Stimulated activated CD4-positive, alpha-beta T cell treated with anti-CD3 and anti-CD28 coated beads, Interleukin-12 subunit alpha, Interleukin-12 subunit beta, amount 100 ng/mL, for 4 hours (primary cell): Measurements from ENCODE around the gene SETBP1.
A peak's percentile ranks its signal among the peaks of the same experiment; 100 is the strongest.

Experiments
- DNase-seq: peaks from one replicate; pipeline ENCODE4 v3.0.0-alpha.2; 2020

SETBP1 gene

DNA sequence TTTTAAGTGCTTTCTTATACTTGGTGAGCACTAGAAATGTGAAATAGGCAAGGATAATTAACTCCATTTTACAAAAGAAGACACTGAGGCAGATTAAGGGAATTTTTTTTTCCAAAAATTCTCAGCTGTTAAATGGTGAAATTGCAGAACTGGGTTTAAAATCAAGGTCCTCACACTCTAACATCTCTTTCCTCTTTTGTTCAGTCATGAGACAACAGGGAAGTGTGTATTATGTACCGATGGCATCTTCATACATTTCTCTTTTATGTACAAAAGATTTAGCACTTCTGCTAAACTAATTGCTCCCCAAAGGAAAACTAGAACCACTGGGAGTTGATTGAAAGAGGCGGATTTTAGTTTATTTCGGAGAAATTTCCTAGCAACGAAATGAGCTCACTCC is 203.0 kb downstream of the SETBP1 start:
- no peak for DNase-seq

DNA sequence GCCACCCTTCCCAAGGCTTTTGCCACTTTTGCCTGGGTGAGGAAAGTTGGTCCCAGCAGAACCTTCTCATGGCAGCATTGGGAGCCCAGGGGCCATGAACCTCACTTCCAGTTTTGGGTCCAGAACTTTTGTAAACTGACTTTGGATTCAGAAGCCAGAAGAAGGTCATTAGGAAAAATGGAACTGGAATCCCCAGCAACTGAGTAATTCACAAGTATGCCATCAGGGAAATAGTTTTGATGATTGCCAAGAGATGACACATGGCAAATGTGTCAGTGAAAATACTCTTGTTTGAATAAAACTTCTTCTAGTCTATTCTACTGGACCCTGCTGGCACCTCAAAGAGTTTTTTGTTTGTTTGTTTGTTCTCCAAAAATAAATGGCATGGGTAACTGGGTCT is 203.7 kb downstream of the SETBP1 start:
- no peak for DNase-seq

DNA sequence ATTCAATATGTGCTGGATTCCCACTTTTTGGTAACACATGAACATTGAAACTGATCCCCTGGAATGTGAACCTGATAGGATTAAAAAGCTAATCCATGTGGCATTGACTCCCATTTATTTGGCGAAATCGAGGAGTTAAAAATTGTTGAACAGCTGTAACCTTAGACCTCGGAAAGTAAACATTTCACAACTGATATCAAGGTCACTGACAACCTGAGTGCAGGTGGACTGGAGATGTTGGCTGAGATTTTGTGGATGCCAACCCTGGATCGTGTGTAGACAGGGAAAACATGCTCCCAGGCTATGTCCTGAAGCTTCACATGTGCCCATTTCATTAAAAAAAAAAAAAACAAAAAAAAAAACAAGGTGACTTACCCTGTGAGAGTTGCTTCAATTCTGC is 204.8 kb downstream of the SETBP1 start:
- DNase-seq: no peak

GRCh38 chr18:44887227-44887631 is 206.5 kb downstream of the SETBP1 start:
- peak; percentile 17 for DNase-seq

DNA sequence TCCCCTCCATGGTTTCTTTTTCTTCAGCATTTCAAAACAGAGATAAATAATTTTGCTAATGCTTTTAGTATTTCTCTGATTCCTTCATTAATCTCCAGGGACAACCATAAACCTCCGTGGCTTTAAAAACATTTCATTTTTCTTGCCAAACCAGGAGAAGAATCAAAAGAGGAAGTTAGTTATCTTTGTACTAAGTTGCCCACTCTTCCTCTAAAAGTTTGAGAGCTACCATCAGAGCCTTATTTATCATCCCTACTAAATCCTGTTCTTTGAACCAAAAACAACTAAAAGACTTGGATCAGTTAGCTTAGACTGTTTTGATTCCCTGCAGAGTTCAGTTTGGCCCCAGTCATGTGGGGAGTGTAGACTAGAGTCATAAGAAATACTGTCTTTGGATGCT is 208.4 kb downstream of the SETBP1 start:
- no peak for DNase-seq

DNA sequence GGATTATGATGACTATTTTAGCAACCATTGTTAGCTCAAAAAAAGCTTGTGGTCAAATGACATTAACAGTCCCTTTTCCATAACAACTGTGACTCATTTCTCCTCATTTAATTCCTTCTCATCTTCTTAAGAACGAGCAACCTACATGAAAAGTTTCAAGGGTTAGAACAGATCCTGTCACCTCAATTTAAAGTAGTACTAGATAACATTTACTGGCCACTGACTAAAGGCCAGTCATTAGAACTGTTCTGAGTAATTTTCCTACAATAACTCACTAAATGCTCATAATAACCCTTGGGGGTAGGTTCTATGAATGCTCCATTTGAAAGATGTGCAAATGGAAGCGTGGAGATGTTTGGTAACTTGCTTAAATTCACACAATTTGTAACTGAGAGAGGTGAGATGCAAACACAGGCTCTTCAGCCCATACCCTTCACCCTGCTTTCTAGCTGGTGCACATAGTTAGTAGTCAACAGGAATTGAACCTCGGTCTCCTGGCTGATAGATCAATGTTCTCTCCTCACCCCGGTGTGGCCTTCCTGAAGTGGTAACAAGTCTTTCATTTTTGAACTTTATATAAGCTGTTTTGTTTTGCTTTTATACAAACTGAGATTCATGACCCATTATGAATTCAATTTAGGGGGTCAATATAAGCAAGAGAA is 212.5 kb downstream of the SETBP1 start:
- DNase-seq: no peak

- no peak for DNase-seq
Measured at GRCh38 chr18:44893966-44894365, 213.3 kb downstream of the SETBP1 start.

DNA sequence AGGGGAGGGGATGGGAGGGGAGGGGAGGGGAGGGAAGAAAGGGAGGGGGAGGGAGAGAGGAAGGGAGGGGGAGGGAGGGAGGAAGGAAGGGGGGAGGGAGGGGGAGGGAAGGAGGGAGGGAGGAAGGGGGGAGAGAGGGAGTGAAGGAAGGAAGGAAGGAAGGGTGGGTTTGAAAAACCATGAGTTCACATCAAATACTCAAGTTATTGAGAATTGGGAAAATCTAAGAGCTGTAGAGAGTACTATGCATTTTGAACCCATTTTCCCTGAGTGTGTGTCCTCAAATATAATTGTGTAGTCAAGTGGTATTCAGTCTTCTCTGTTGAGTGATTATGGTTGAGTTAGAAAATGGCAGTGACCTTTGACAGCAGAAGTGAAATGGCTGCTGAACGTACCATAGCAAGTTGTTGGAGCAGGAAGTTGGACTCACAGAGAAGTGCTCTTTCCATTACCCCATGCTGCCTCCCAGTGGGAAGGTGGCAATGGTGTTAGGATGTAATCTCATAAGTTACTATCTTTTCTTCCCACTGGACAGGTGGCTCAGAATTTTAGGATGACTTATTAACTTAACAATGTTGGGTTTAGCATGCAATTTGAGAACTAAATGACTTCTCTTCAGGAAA is 214.6 kb downstream of the SETBP1 start:
- peak; percentile 8 for DNase-seq

DNA sequence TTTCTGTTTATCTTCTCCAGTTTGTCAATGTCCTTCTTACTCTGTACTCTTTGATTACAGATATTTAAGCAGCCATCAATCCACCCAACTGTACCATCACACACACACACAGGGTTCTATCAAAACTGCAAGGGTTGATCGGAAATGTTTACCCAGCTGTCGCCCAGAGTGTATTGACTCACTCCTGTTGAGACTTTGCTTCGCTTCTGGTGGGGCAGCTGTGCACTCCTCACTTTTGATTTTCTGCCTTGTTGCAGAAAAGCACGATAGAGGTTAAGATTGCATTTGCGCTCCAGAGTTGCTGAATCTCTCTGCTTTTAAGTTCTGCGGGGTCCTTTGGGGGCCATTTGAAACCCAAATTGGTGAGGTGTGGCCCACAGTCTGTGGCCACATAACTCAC is 216.2 kb downstream of the SETBP1 start:
- DNase-seq: no peak

DNA sequence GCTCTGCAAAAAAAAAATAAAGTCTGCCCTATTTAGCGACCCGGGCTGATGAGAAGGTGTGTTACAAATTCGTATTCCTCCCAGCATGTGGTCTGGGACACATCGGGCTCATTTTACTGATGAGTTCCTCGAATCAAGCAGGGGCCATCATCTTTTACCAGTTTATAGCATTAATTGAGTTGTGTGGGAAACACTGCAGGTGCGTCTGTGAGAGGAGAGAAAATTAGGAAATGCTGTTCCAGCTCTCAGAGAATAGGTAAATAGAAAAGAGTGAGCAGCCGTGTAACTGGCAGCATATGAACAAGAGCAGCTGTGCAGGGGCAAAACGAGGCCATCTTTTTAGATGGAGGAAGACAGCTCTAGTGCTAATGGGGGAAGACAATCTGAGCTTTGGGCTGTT is 216.7 kb downstream of the SETBP1 start:
- no peak for DNase-seq

DNA sequence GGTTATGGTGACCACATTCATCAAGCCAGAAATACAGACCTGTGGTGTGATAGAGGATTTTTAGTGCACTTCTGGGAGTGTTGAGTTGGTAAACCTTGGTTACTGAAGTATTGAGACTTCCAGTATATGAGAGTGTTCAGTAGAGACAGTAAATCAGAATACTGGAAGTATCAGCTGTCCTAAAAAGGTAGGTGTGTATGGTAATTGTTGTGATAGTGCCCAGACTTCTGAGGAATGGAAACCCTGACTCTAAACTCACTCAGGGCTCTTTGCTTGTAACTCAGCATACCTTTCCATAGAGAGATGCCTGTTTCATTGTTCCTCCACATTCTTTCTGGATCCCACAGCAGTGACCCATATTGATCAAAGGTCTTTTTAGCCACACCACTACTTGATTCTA is 217.1 kb downstream of the SETBP1 start:
- no peak for DNase-seq

GRCh38 chr18:44898498-44898897 is 217.8 kb downstream of the SETBP1 start:
- no peak for DNase-seq

GRCh38 chr18:44899832-44900231 is 219.1 kb downstream of the SETBP1 start:
- DNase-seq: no peak

- DNase-seq: no peak
Measured at GRCh38 chr18:44900627-44901026, 219.9 kb downstream of the SETBP1 start.

DNA sequence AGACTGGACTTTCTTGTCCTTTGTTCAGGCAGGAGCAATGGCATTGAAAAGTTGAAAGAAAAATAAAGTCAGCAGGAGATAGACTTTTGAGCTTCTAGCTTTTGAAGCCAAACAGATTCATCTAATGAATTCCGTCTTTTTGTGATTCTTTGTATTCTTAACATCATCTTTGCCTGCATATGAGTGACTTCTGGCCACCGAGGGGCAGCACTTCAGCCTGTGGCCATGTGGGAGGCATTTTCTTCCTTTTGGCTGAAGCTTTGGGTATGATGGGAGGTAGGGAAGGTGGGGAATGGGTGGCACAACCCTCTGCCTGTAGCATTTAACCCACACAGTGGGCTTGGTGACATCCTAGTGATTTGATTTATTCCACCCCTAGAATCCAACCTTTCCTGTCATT is 220.6 kb downstream of the SETBP1 start:
- DNase-seq: no peak

DNA sequence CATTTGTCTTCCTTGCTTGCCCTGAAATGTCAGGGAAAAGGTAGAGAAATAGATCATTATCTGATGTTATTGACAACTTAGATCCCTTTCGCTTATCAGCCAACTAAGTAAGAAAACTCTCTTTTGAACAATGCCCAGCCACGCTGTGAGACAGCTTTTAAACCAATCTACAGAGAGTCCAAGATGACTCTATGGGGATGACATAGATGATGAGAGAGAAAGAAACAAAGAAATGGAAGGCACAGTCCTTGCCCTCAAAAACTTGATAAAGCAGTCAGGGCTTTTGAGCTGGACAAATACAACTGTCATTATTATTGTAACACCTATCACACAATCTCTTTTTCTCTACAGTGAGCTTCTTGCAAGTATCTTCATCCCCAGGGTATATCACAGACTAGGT is 222.6 kb downstream of the SETBP1 start:
- DNase-seq: no peak

DNA sequence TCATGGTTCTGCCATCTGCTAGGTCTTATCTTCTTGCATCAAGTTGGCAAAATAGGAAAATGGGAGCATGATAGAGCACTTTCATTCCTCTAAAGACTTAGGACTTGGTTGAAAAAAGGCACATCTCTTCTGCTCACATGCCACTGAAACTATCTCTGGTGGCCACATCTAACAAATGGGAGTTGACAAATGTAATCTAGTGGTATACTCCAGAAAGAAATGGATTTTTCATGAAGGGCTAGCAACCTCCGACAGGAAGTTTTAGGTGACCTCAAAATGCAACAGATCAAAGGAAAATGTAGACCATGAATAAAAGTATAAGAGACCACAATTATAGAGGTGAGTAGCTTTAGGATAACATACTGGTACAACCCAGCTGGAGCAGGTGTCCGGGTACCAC is 224.1 kb downstream of the SETBP1 start:
- DNase-seq: no peak

- no peak for DNase-seq
Measured at GRCh38 chr18:44909191-44909719, 228.6 kb downstream of the SETBP1 start.

DNA sequence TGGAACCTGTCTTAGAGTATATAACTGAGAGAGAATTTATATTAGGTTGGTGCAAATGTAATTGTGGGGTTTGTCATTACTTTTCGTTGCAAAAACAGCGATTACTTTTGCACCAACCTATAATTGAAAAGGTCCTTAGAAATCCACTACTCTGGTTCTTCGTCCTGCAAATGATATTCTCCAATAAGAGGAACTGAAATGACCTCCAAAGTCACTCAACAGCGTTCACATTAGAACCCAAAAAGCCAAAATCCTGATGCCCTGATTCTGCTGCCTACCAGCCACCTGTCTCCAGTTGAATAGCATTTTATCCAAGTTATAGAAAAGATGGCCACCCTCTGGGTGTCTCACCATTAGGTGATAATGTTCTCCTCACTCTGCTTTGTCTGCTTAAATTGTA is 230.6 kb downstream of the SETBP1 start:
- no peak for DNase-seq

DNA sequence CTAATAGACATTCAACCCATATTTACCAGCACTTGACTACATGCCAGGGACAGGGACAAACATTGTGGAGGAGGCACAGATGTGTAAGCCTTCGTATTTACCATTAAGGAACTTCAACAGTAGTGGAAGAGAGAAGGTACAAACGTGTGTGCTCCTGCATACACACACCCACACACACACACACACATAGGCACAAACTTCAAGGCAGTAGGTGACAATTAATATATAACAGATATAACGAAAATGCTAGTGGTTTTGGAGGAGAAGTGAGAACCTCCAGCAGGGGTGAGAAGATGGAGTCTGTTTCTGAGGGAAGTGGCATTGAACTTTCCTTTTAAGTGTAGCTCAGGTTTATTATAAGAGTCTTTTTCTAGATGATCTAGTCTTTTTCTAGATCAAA is 231.1 kb downstream of the SETBP1 start:
- DNase-seq: no peak

- DNase-seq: no peak
Measured at GRCh38 chr18:44912740-44913478, 232.2 kb downstream of the SETBP1 start.

- no peak for DNase-seq
Measured at GRCh38 chr18:44914028-44914427, 233.3 kb downstream of the SETBP1 start.

GRCh38 chr18:44915213-44915612 is 234.5 kb downstream of the SETBP1 start:
- DNase-seq: no peak

GRCh38 chr18:44915661-44916060 is 235.0 kb downstream of the SETBP1 start:
- no peak for DNase-seq
